ENCODE data around the gene CRKL. TPM values are rescaled to one million over a fixed set of nuclear protein-coding genes. Genes with fewer than 3 reads are reported as not detected.

Gene CRKL
- total RNA-seq, 1 experiment from 2014 or later, result 106 TPM

DNA sequence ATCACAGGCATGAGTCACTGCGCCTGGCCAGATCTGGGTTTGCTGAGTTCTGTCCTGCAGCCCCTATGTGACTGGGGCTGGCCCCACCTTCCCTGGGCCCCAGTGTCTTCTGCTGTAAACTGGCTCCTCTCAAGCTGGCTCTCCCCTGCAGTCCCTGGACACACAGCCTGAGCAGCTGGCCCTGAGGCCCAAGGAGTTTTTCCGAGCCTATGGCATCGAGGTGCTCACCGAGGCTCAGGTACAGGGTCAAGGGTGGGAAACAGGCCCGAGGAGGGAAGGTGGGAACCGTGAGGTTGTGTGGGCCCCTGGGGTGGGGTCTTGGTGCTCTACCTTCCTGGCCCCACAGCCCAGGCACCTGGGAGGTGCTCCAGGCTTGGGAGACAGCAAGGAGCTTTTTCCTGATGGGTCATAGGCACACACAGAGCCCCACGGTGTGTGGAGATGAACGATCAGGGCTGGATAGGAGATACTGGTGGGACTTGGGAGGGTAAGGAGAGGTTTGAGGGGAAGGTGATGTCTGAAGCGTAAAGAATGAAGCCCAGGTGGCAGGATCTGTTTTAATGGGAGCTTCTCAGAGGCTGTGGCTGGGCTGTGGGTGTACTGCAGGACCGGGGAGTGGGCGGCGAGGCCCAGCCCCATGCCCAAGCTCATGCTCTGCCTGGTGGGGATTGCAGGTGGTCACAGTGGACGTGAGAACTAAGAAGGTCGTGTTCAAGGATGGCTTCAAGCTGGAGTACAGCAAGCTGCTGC is 58.5 kb downstream of the CRKL start:
- Histone ChIP-seq H2BK20ac (ENCODE audit: low read depth, low read length, poor library complexity, severe bottlenecking) (no peak overlapping the region), H4K20me1 (ENCODE audit: control insufficient read depth, insufficient read depth, insufficient read length) (no peaks in the 10 kb centered on the region), H3K27ac (ENCODE audit: insufficient read length, low read depth, low read length) (no peak overlapping the region), H3K9me3 (ENCODE audit: control insufficient read depth, low read depth, low read length) (no peaks in the 10 kb centered on the region), H4K5ac (ENCODE audit: insufficient read length, low read depth, low read length) (no peak overlapping the region), H3T11ph (ENCODE audit: low read length) (no peak overlapping the region), H3K56ac (ENCODE audit: insufficient read length, low read depth, low read length) (no peak overlapping the region), H3K18ac (ENCODE audit: insufficient read length, low read depth, low read length) (no peak overlapping the region), H3K79me2 (ENCODE audit: insufficient read depth, low read length) (no peaks in the 10 kb centered on the region), H3K79me1 (ENCODE audit: insufficient read depth, low read depth, low read length, poor library complexity, severe bottlenecking) (no peaks in the 10 kb centered on the region), H2BK12ac (ENCODE audit: insufficient read length, low read depth, low read length) (no peak overlapping the region), H3K4me2 (ENCODE audit: insufficient read depth, insufficient read length, low read length) (no peak overlapping the region), H3K4me1 (ENCODE audit: insufficient read depth, low read length) (no peaks in the 10 kb centered on the region), H3K4ac (ENCODE audit: low read depth, low read length) (no peak overlapping the region), H4K91ac (ENCODE audit: insufficient read length, low read depth, low read length) (no peak overlapping the region), H3K23ac (ENCODE audit: insufficient read length, low read depth, low read length) (no peak overlapping the region), H3K9ac (ENCODE audit: extremely low read depth, insufficient read length, low read length) (no peak overlapping the region), H4K8ac (replicated peaks; ENCODE audit: insufficient read length, low read depth, low read length) (no peak overlapping the region), H2AFZ (ENCODE audit: low read length) (no peak overlapping the region), H2BK120ac (ENCODE audit: low read depth, low read length, poor library complexity, severe bottlenecking) (no peak overlapping the region), H3K23me2 (ENCODE audit: insufficient read length, low read depth, low read length, poor library complexity, severe bottlenecking) (peaks cover 3% of the 10 kb centered on the region), H2BK15ac (ENCODE audit: low read depth, low read length) (no peak overlapping the region), H2BK5ac (ENCODE audit: insufficient read length, low read length) (no peak overlapping the region), H2AK5ac (ENCODE audit: insufficient read length, low read length) (no peak overlapping the region), H3K27me3 (ENCODE audit: insufficient read depth, low read length) (no peaks in the 10 kb centered on the region; the same call in 1 of the 2 replicates), H3K14ac (ENCODE audit: insufficient read depth, low read length) (no peak overlapping the region)
- no peak for DNase-seq
- Mint-ChIP-seq H3K27ac (no peak overlapping the region), H3K4me3 (no peak overlapping the region; a peak in 1 of 5 replicates), H3K9me3 (peaks cover 13 to 15% of the 10 kb centered on the region in 2 experiments), H3K4me1 (peaks cover 23 to 33% of the 10 kb centered on the region in 2 experiments), H3K36me3 (ENCODE audit: insufficient read depth in 1 of 3, low read depth in 3 of 3) (peaks cover 0 to 8% (median 4%) of the 10 kb centered on the region in 3 experiments; a peak in 4 of 7 replicates), H3K27me3 (ENCODE audit: low read depth) (peaks cover 89% of the 10 kb centered on the region)
- no CpG with 5 or more reads among the region's 14 CpGs for WGBS (ENCODE audit: extremely low coverage, insufficient read length, low lambda C conversion rate)
- no peak for TF ChIP-seq CTCF (conservative IDR thresholded peaks at IDR 0.05)
